HepG2 (cell line): ENCODE data around the gene C6orf136. TPM values are rescaled to one million over a fixed set of nuclear protein-coding genes. Genes with fewer than 3 reads are reported as not detected.

ENCODE experiments used
- ERF ChIP-seq: IDR thresholded peaks from 2 replicates; pipeline ENCODE4 v1.6.1; 2018; ENCODE audit warnings: missing biosample characterization, missing genetic modification reagents
- MYNN ChIP-seq: sonication (generic); formaldehyde crosslinking; IDR thresholded peaks from 2 replicates; pipeline ENCODE4 v1.4.0; 2020; ENCODE audit warnings: mild to moderate bottlenecking, low read depth, missing genetic modification reagents
- RFX1 ChIP-seq: fragments of 450-650 bp; IDR thresholded peaks from 2 replicates; pipeline ENCODE4 v1.6.1; 2017
- THYN1 ChIP-seq: sonication (generic); formaldehyde crosslinking; IDR thresholded peaks from 2 replicates; pipeline ENCODE4 v1.8.1; 2023; ENCODE audit warnings: low read depth, mild to moderate bottlenecking, moderate library complexity, missing genetic modification reagents, borderline replicate concordance
- ZNF101 ChIP-seq: sonication (generic); formaldehyde crosslinking; IDR thresholded peaks from 2 replicates; pipeline ENCODE4 v1.4.0; 2020; ENCODE audit warnings: mild to moderate bottlenecking, low read depth, missing genetic modification reagents, borderline replicate concordance
- ZNF160 ChIP-seq: sonication (generic); formaldehyde crosslinking; IDR thresholded peaks from 2 replicates; pipeline ENCODE4 v1.8.0; 2022; ENCODE audit warnings: mild to moderate bottlenecking, inconsistent platforms, missing genetic modification reagents
- ZNF605 ChIP-seq: sonication (generic); formaldehyde crosslinking; IDR thresholded peaks from 2 replicates; pipeline ENCODE4 v1.8.0; 2022; ENCODE audit warnings: mild to moderate bottlenecking, missing genetic modification reagents
- polyA plus RNA-seq, 8 experiments: library from polyadenylated mRNA; depleted of rRNA in 3 of 8; stranded (reverse) in 7 of 8; unstranded in 1 of 8; fragments of >200 nt; fragmentation: Illumina TruSeq in 4 of 8; extraction: Trizol in 4 of 8; gene quantifications; 2 replicates each; pipeline versions ENCODE4 v1.2.1 to v1.2.3, GENCODE V29; 2011 to 2016; ENCODE audit warnings: low read depth in 4 of 8, missing spikeins in 1 of 8, mixed read lengths in 1 of 8; ENCODE audit not compliant: insufficient read depth in 1 of 8
- total RNA-seq, 5 experiments: library from RNA; depleted of rRNA; stranded (reverse); fragments of >200 nt; fragmentation: Illumina TruSeq; extraction: Trizol; gene quantifications; 2 replicates each; pipeline ENCODE4 v1.2.3, GENCODE V29; 2016; ENCODE audit warnings: low read depth in 1 of 5
- TF ChIP-seq, protein P1 (sequence below): sonication (generic); formaldehyde crosslinking; IDR thresholded peaks from 2 replicates; pipeline ENCODE4 v1.4.0; 2020; ENCODE audit warnings: missing genetic modification reagents, borderline replicate concordance
- TF ChIP-seq, protein P2 (sequence below): sonication (generic); formaldehyde crosslinking; IDR thresholded peaks from 2 replicates; pipeline ENCODE4 v1.9.0; 2021; ENCODE audit warnings: missing genetic modification reagents, mild to moderate bottlenecking, borderline replicate concordance
- TF ChIP-seq, protein P3 (sequence below): sonication (generic); formaldehyde crosslinking; IDR thresholded peaks from 2 replicates; pipeline ENCODE4 v1.5.1; 2020; ENCODE audit warnings: mild to moderate bottlenecking, missing genetic modification reagents, moderate library complexity
- TF ChIP-seq, protein P4 (sequence below): sonication (generic); formaldehyde crosslinking; IDR thresholded peaks from 2 replicates; pipeline ENCODE4 v1.4.0; 2020; ENCODE audit warnings: mild to moderate bottlenecking, missing genetic modification reagents
- TF ChIP-seq, protein P5 (sequence below): sonication (generic); formaldehyde crosslinking; IDR thresholded peaks from 2 replicates; pipeline ENCODE4 v1.4.0; 2020; ENCODE audit warnings: missing genetic modification reagents

The C6orf136 gene
- total and polyA plus RNA-seq, 2 of the 13 experiments (the other 11 are each of a cell fraction or from before 2014, with no cell fraction given), result 12.0 to 26.2 TPM

DNA sequence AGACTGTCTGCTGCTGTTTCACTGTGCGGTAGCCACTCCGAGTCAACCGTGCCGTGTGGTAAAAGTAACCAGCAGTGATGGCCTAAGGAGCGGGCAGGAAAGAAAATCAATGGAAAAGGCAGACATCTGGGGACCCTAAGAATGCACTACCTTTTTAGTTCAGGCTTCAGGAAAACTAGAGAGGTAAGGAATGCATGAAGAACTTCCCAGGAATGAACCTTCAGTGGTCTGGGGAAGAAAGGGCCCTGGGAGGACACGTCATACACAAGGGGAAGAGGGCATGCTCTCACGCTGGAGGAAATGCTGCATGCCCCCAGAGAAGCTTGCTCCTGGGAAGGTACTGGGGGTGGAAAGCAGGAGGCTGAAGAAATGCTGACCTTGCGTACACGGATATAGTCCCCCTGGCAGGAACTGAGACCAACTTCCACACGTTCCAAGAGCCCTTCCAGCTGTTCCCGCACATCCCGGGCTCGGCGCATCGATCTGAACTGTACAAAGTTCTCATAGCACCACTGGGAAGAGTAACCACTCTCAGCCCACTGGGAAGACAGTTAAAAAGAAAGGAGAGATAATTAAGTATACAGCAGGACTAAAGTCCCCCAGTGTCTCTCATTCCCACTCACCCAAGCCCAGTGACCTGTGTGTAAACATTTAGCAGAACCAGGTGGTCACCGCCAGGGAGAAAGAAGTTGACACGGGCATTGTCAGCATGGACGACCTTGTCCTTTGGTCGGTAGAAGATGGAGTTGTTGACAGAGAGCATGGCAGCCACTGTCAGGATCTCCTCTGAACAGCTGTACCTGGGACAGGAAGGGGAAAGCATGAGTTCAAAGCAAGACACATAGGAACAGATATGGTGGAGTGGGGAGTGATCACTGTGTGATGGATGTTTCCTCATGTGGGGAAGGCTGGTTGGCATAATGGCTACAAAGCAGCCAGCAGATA lies 8.1 kb downstream of the C6orf136 start (continued):
- TF ChIP-seq, protein P1, sequence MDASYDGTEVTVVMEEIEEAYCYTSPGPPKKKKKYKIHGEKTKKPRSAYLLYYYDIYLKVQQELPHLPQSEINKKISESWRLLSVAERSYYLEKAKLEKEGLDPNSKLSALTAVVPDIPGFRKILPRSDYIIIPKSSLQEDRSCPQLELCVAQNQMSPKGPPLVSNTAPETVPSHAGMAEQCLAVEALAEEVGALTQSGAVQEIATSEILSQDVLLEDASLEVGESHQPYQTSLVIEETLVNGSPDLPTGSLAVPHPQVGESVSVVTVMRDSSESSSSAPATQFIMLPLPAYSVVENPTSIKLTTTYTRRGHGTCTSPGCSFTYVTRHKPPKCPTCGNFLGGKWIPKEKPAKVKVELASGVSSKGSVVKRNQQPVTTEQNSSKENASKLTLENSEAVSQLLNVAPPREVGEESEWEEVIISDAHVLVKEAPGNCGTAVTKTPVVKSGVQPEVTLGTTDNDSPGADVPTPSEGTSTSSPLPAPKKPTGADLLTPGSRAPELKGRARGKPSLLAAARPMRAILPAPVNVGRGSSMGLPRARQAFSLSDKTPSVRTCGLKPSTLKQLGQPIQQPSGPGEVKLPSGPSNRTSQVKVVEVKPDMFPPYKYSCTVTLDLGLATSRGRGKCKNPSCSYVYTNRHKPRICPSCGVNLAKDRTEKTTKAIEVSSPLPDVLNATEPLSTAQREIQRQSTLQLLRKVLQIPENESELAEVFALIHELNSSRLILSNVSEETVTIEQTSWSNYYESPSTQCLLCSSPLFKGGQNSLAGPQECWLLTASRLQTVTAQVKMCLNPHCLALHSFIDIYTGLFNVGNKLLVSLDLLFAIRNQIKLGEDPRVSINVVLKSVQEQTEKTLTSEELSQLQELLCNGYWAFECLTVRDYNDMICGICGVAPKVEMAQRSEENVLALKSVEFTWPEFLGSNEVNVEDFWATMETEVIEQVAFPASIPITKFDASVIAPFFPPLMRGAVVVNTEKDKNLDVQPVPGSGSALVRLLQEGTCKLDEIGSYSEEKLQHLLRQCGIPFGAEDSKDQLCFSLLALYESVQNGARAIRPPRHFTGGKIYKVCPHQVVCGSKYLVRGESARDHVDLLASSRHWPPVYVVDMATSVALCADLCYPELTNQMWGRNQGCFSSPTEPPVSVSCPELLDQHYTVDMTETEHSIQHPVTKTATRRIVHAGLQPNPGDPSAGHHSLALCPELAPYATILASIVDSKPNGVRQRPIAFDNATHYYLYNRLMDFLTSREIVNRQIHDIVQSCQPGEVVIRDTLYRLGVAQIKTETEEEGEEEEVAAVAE (CRISPR knock-in tag), result peak; percentile 30; the same call in 1 of the 2 replicates
- peak; percentile 93 for TF ChIP-seq ERF
- TF ChIP-seq ZNF160, result peak; percentile 15; the same call in 1 of the 2 replicates
- TF ChIP-seq, protein P2, sequence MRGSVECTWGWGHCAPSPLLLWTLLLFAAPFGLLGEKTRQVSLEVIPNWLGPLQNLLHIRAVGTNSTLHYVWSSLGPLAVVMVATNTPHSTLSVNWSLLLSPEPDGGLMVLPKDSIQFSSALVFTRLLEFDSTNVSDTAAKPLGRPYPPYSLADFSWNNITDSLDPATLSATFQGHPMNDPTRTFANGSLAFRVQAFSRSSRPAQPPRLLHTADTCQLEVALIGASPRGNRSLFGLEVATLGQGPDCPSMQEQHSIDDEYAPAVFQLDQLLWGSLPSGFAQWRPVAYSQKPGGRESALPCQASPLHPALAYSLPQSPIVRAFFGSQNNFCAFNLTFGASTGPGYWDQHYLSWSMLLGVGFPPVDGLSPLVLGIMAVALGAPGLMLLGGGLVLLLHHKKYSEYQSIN, result no peak
- peak; percentile 90 for TF ChIP-seq ZNF605
- no peak for TF ChIP-seq MYNN
- TF ChIP-seq, protein P3, sequence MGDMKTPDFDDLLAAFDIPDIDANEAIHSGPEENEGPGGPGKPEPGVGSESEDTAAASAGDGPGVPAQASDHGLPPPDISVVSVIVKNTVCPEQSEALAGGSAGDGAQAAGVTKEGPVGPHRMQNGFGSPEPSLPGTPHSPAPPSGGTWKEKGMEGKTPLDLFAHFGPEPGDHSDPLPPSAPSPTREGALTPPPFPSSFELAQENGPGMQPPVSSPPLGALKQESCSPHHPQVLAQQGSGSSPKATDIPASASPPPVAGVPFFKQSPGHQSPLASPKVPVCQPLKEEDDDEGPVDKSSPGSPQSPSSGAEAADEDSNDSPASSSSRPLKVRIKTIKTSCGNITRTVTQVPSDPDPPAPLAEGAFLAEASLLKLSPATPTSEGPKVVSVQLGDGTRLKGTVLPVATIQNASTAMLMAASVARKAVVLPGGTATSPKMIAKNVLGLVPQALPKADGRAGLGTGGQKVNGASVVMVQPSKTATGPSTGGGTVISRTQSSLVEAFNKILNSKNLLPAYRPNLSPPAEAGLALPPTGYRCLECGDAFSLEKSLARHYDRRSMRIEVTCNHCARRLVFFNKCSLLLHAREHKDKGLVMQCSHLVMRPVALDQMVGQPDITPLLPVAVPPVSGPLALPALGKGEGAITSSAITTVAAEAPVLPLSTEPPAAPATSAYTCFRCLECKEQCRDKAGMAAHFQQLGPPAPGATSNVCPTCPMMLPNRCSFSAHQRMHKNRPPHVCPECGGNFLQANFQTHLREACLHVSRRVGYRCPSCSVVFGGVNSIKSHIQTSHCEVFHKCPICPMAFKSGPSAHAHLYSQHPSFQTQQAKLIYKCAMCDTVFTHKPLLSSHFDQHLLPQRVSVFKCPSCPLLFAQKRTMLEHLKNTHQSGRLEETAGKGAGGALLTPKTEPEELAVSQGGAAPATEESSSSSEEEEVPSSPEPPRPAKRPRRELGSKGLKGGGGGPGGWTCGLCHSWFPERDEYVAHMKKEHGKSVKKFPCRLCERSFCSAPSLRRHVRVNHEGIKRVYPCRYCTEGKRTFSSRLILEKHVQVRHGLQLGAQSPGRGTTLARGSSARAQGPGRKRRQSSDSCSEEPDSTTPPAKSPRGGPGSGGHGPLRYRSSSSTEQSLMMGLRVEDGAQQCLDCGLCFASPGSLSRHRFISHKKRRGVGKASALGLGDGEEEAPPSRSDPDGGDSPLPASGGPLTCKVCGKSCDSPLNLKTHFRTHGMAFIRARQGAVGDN (CRISPR knock-in tag), result peak; percentile 80
- TF ChIP-seq, protein P4, sequence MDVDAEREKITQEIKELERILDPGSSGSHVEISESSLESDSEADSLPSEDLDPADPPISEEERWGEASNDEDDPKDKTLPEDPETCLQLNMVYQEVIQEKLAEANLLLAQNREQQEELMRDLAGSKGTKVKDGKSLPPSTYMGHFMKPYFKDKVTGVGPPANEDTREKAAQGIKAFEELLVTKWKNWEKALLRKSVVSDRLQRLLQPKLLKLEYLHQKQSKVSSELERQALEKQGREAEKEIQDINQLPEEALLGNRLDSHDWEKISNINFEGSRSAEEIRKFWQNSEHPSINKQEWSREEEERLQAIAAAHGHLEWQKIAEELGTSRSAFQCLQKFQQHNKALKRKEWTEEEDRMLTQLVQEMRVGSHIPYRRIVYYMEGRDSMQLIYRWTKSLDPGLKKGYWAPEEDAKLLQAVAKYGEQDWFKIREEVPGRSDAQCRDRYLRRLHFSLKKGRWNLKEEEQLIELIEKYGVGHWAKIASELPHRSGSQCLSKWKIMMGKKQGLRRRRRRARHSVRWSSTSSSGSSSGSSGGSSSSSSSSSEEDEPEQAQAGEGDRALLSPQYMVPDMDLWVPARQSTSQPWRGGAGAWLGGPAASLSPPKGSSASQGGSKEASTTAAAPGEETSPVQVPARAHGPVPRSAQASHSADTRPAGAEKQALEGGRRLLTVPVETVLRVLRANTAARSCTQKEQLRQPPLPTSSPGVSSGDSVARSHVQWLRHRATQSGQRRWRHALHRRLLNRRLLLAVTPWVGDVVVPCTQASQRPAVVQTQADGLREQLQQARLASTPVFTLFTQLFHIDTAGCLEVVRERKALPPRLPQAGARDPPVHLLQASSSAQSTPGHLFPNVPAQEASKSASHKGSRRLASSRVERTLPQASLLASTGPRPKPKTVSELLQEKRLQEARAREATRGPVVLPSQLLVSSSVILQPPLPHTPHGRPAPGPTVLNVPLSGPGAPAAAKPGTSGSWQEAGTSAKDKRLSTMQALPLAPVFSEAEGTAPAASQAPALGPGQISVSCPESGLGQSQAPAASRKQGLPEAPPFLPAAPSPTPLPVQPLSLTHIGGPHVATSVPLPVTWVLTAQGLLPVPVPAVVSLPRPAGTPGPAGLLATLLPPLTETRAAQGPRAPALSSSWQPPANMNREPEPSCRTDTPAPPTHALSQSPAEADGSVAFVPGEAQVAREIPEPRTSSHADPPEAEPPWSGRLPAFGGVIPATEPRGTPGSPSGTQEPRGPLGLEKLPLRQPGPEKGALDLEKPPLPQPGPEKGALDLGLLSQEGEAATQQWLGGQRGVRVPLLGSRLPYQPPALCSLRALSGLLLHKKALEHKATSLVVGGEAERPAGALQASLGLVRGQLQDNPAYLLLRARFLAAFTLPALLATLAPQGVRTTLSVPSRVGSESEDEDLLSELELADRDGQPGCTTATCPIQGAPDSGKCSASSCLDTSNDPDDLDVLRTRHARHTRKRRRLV (CRISPR knock-in tag), result no peak
- TF ChIP-seq ZNF101 (CRISPR knock-in tag), result no peak
- no peak for TF ChIP-seq THYN1 (CRISPR knock-in tag)
- no peak for TF ChIP-seq RFX1
- TF ChIP-seq, protein P5, sequence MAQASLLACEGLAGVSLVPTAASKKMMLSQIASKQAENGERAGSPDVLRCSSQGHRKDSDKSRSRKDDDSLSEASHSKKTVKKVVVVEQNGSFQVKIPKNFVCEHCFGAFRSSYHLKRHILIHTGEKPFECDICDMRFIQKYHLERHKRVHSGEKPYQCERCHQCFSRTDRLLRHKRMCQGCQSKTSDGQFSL (CRISPR knock-in tag), result no peak
